ENCODE data around the gene COPS9. TPM values are rescaled to one million over a fixed set of nuclear protein-coding genes. Genes with fewer than 3 reads are reported as not detected.

Gene COPS9
- total and polyA plus RNA-seq, 7 donors, result 235 to 458 (median 327) TPM

- no peak overlapping the region for H3K4me3 ChIP-seq
- H3K9me3 ChIP-seq, result no peaks in the 10 kb centered on the region
- peak; percentile 49 for DNase-seq
- TF ChIP-seq POLR2A (IDR thresholded peaks at IDR 0.05) (no peak), EP300 (IDR thresholded peaks at IDR 0.05) (no peak), POLR2AphosphoS5 (IDR thresholded peaks at IDR 0.05) (no peak)
- TF ChIP-seq, protein P1, sequence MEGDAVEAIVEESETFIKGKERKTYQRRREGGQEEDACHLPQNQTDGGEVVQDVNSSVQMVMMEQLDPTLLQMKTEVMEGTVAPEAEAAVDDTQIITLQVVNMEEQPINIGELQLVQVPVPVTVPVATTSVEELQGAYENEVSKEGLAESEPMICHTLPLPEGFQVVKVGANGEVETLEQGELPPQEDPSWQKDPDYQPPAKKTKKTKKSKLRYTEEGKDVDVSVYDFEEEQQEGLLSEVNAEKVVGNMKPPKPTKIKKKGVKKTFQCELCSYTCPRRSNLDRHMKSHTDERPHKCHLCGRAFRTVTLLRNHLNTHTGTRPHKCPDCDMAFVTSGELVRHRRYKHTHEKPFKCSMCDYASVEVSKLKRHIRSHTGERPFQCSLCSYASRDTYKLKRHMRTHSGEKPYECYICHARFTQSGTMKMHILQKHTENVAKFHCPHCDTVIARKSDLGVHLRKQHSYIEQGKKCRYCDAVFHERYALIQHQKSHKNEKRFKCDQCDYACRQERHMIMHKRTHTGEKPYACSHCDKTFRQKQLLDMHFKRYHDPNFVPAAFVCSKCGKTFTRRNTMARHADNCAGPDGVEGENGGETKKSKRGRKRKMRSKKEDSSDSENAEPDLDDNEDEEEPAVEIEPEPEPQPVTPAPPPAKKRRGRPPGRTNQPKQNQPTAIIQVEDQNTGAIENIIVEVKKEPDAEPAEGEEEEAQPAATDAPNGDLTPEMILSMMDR (IDR thresholded peaks at IDR 0.05), result no peak
- H3K27ac ChIP-seq, result no peak overlapping the region
- intact Hi-C loops (cut with DNase I), result no loop called here
- H3K27me3 ChIP-seq, result peaks cover 0 to 10% (median 0%) of the 10 kb centered on the region in 3 donors
- WGBS, 2 donors, result 89 to 91% methylated on average over 21 of the region's 21 CpGs
- no peaks in the 10 kb centered on the region for H3K36me3 ChIP-seq
- H3K4me1 ChIP-seq, result no peaks in the 10 kb centered on the region
Measured at GRCh38 chr2:240166761-240167587, 30.9 kb upstream of the COPS9 start.

GRCh38 chr2:240166191-240166590 lies 30.1 kb upstream of the COPS9 start:
- intact Hi-C loops (cut with DNase I), result no loop called here
- DNase-seq, result peak; percentile 42
- no peaks in the 10 kb centered on the region for H3K9me3 ChIP-seq
- H3K27me3 ChIP-seq, result peaks cover 0 to 10% (median 0%) of the 10 kb centered on the region in 3 donors
- no peak overlapping the region for H3K4me3 ChIP-seq
- H3K4me1 ChIP-seq, result no peaks in the 10 kb centered on the region
- TF ChIP-seq POLR2A (IDR thresholded peaks at IDR 0.05) (no peak), EP300 (IDR thresholded peaks at IDR 0.05) (no peak), POLR2AphosphoS5 (IDR thresholded peaks at IDR 0.05) (no peak)
- TF ChIP-seq, protein P1 (IDR thresholded peaks at IDR 0.05), result no peak
- no peak overlapping the region for H3K27ac ChIP-seq
- WGBS, 2 donors, result 81 to 86% methylated on average over 5 of the region's 5 CpGs
- H3K36me3 ChIP-seq, result no peaks in the 10 kb centered on the region

- TF ChIP-seq, protein P1 (IDR thresholded peaks at IDR 0.05), result no peak
- TF ChIP-seq POLR2AphosphoS5 (IDR thresholded peaks at IDR 0.05) (no peak), EP300 (IDR thresholded peaks at IDR 0.05) (no peak), POLR2A (IDR thresholded peaks at IDR 0.05) (no peak)
- 51 to 54% methylated on average over 4 of the region's 4 CpGs for WGBS, 2 donors
- H3K27me3 ChIP-seq, result peaks cover 0 to 10% (median 0%) of the 10 kb centered on the region in 3 donors
- DNase-seq, result peak; percentile 36
- intact Hi-C loops (cut with DNase I), result no loop called here
- no peaks in the 10 kb centered on the region for H3K9me3 ChIP-seq
- no peaks in the 10 kb centered on the region for H3K36me3 ChIP-seq
- H3K4me3 ChIP-seq, result no peak overlapping the region
- no peaks in the 10 kb centered on the region for H3K4me1 ChIP-seq
- no peak overlapping the region for H3K27ac ChIP-seq
Measured at GRCh38 chr2:240165661-240166060, 29.6 kb upstream of the COPS9 start.

- H3K27me3 ChIP-seq, result peaks cover 0 to 10% (median 0%) of the 10 kb centered on the region in 3 donors
- no peaks in the 10 kb centered on the region for H3K9me3 ChIP-seq
- TF ChIP-seq POLR2A (IDR thresholded peaks at IDR 0.05) (no peak), POLR2AphosphoS5 (IDR thresholded peaks at IDR 0.05) (no peak), EP300 (IDR thresholded peaks at IDR 0.05) (no peak)
- TF ChIP-seq, protein P1 (IDR thresholded peaks at IDR 0.05), result no peak
- WGBS, 2 donors, result 76 to 89% methylated on average over 10 of the region's 10 CpGs
- no peak overlapping the region for H3K27ac ChIP-seq
- intact Hi-C loops (cut with DNase I), result no loop called here
- no peaks in the 10 kb centered on the region for H3K4me1 ChIP-seq
- no peak overlapping the region for H3K4me3 ChIP-seq
- DNase-seq, result no peak
- no peaks in the 10 kb centered on the region for H3K36me3 ChIP-seq
Measured at GRCh38 chr2:240165034-240165433, 28.9 kb upstream of the COPS9 start.

All from sigmoid colon (tissue), 7 donors.